Vagina (tissue), 2 donors: Measurements from ENCODE around the gene KRTAP15-1. TPM values are rescaled to one million over a fixed set of nuclear protein-coding genes. Genes with fewer than 3 reads are reported as not detected.

Experiments used
- DNase-seq, 2 donors: peaks; one replicate each; pipeline ENCODE4 v3.0.0-alpha.2; 2017; ENCODE audit errors: extremely low spot score in 2 of 2
- H3K27ac ChIP-seq: fragments of 200-600 bp; sonication (generic); one replicate; pipeline ENCODE4 v1.5.1; 2019
- H3K27me3 ChIP-seq: fragments of 200-600 bp; sonication (generic); one replicate; pipeline ENCODE4 v1.5.1; 2019
- H3K36me3 ChIP-seq, 2 donors: fragments of 200-600 bp; sonication (generic); one replicate each; pipeline ENCODE4 v1.5.1; 2017 to 2019
- H3K4me1 ChIP-seq: fragments of 200-600 bp; sonication (generic); one replicate; pipeline ENCODE4 v1.5.1; 2019
- H3K4me3 ChIP-seq, 2 donors: fragments of 200-600 bp; sonication (generic); 1 replicate in 1 of 2; 2 replicates in 1 of 2; pipeline ENCODE4 v1.5.1; 2016 to 2019
- H3K9me3 ChIP-seq: fragments of 200-600 bp; sonication (generic); one replicate; pipeline ENCODE4 v1.5.1; 2019
- POLR2A ChIP-seq, 2 donors: fragments of 450-650 bp; IDR thresholded peaks; one replicate each; pipeline ENCODE4 v1.6.1; 2017; ENCODE audit warnings: antibody characterized with exemption in 2 of 2, mild to moderate bottlenecking in 2 of 2, moderate library complexity in 2 of 2
- POLR2AphosphoS5 ChIP-seq, 2 donors: sonication (generic); formaldehyde crosslinking; IDR thresholded peaks; one replicate each; pipeline ENCODE4 v1.9.0; 2017; ENCODE audit warnings: antibody characterized with exemption in 2 of 2, mild to moderate bottlenecking in 2 of 2, low read depth in 1 of 2; ENCODE audit not compliant: insufficient read depth in 1 of 2
- intact Hi-C: fragments of 100-400 bp; cut with DNase I; formaldehyde crosslinking; loops from one replicate; pipeline ENCODE4 v1.15.1; 2023
- total RNA-seq: library from RNA; depleted of rRNA; stranded (reverse); fragments of >200 nt; gene quantifications from one replicate; pipeline ENCODE4 v1.2.3, GENCODE V29; 2016
- TF ChIP-seq, protein P1 (sequence below), 3 experiments: fragments of 450-650 bp in 2 of 3; fragments of 200-600 bp in 1 of 3; sonication (generic) in 1 of 3; IDR thresholded peaks; one replicate each; pipeline ENCODE4 v1.5.1; 2017 to 2019; ENCODE audit warnings: antibody characterized with exemption in 3 of 3, mild to moderate bottlenecking in 2 of 3, moderate library complexity in 2 of 3

The KRTAP15-1 gene
- total RNA-seq, 1 donor from 2014 or later, result not detected

DNA sequence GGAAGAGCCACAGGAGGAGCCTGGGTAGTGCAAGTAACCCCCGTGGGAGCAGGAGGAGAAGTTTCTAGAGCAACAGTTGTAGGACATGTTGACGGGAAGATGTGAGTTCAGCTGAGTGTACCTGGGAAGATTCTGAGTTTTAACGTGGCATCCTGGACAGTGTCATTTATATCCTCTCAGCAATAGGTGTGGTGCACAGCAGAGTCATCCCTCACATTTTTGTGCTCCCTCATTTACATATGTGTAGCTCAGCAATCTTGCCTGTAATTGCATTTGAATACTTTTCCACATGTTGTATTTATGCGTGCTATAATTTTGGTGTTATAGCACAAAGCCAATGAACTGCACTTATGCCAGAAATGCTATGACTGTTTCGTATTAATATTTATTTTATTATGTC lies 14.2 kb upstream of the KRTAP15-1 start, which contains the start of gene KRTAP13-3:
Gene KRTAP13-3, minus strand, starts transcription at position 101 of the 400 bp plus-strand sequence. Its CDS starts 14 bp downstream, at position 87.
- intact Hi-C loops, result no loop called here
- H3K36me3 ChIP-seq, result no peaks in the 10 kb centered on the region

DNA sequence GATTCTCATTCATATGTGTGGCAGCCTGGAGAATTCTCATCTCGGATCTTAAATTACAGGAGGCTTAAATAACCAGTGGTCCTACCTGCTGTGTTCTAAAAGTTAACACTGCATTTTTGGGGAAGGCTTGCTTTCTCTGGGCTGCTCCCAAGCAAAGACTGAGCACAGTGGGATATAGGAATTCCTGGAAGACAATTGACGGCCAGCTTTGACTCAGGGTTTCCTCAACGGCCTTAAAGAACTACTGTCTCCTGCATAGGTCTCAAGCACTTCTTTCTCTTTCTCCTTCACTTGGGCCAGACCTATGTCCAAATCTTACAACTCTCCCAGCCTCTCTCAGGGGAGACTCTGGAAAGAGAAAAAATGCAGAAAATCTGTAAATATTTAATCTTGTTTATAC lies 13.3 kb upstream of the KRTAP15-1 start:
- Histone ChIP-seq H3K27ac (no peak overlapping the region), H3K36me3 (no peaks in the 10 kb centered on the region), H3K27me3 (no peaks in the 10 kb centered on the region), H3K4me3 (no peak overlapping the region), H3K9me3 (no peaks in the 10 kb centered on the region), H3K4me1 (no peaks in the 10 kb centered on the region)
- DNase-seq, result no peak
- intact Hi-C loops, result no loop called here
- TF ChIP-seq, protein P1, sequence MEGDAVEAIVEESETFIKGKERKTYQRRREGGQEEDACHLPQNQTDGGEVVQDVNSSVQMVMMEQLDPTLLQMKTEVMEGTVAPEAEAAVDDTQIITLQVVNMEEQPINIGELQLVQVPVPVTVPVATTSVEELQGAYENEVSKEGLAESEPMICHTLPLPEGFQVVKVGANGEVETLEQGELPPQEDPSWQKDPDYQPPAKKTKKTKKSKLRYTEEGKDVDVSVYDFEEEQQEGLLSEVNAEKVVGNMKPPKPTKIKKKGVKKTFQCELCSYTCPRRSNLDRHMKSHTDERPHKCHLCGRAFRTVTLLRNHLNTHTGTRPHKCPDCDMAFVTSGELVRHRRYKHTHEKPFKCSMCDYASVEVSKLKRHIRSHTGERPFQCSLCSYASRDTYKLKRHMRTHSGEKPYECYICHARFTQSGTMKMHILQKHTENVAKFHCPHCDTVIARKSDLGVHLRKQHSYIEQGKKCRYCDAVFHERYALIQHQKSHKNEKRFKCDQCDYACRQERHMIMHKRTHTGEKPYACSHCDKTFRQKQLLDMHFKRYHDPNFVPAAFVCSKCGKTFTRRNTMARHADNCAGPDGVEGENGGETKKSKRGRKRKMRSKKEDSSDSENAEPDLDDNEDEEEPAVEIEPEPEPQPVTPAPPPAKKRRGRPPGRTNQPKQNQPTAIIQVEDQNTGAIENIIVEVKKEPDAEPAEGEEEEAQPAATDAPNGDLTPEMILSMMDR (IDR thresholded peaks at IDR 0.05), result no peak
- TF ChIP-seq POLR2AphosphoS5 (IDR thresholded peaks at IDR 0.05; ENCODE audit: insufficient read depth in 1 of 2, low read depth in 1 of 2), result no peak
- no peak for TF ChIP-seq POLR2A (IDR thresholded peaks at IDR 0.05)

More for the DNA sequence above, 14.2 kb upstream of the KRTAP15-1 start, which contains the start of gene KRTAP13-3:
- Histone ChIP-seq H3K27me3 (no peaks in the 10 kb centered on the region), H3K4me1 (no peaks in the 10 kb centered on the region), H3K27ac (no peak within 1 kb of the TSS), H3K4me3 (no peak within 1 kb of the TSS), H3K9me3 (no peaks in the 10 kb centered on the region)
- DNase-seq, result no peak
- TF ChIP-seq POLR2A (IDR thresholded peaks at IDR 0.05) (no peak), POLR2AphosphoS5 (IDR thresholded peaks at IDR 0.05; ENCODE audit: insufficient read depth in 1 of 2, low read depth in 1 of 2) (no peak)

DNA sequence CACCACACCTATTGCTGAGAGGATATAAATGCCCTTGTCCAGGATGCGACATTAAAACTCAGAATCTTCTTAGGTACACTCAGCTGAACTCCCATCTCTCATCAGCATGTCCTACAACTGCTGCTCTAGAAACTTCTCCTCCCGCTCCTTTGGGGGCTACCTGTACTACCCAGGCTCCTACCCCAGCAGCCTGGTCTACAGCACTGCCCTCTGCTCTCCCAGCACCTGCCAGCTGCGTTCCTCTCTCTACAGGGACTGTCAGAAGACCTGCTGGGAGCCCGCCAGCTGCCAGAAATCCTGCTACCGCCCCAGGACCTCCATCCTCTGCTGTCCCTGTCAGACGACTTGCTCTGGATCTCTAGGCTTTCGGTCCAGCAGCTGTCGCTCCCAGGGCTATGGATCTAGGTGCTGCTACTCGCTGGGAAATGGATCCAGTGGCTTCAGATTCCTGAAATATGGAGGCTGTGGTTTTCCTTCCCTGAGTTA lies 9.9 kb upstream of the KRTAP15-1 start, which contains the start of gene KRTAP13-4:
Gene KRTAP13-4, plus strand, starts transcription at position 51 of the 486 bp plus-strand sequence. Its CDS starts 56 bp downstream, at position 107.
- Histone ChIP-seq H3K27ac (no peak within 1 kb of the TSS), H3K36me3 (no peaks in the 10 kb centered on the region), H3K4me1 (no peaks in the 10 kb centered on the region), H3K27me3 (no peaks in the 10 kb centered on the region), H3K9me3 (no peaks in the 10 kb centered on the region), H3K4me3 (no peak within 1 kb of the TSS)
- no peak for DNase-seq
- intact Hi-C loops, result no loop called here
- TF ChIP-seq, protein P1 (IDR thresholded peaks at IDR 0.05), result no peak
- TF ChIP-seq POLR2AphosphoS5 (IDR thresholded peaks at IDR 0.05; ENCODE audit: insufficient read depth in 1 of 2, low read depth in 1 of 2) (no peak), POLR2A (IDR thresholded peaks at IDR 0.05) (no peak)

DNA sequence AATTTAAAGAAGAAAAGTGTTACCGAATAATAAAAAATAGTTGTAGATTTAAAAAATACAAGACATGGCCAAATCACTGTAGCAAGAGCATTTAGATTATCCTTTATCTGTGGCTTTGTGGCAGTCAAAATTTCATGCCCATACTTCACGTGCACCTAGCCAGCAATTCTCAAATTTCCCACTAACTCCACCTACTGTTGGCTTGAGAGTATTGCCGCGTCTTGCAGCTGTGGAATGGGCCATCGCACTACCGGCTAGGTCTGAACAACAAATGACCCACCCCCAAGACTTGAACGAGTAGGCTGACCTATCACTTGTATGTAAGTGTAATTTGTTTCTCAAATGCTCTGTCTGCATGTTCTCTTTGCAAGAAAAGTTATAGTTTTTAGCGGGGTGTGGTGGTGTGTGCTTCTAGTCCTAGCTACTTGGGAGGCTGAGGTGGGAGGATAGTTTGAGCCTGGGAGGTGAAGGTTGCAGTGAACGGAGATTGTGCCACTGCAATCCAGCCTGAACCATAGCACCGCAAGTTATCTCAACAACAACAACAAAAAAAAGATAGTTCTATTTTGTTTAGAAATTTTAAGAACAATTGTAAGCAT lies 5.9 kb upstream of the KRTAP15-1 start:
- H3K27me3 ChIP-seq, result no peaks in the 10 kb centered on the region
- H3K27ac ChIP-seq, result no peak overlapping the region
- H3K36me3 ChIP-seq, result no peaks in the 10 kb centered on the region
- H3K9me3 ChIP-seq, result no peaks in the 10 kb centered on the region
- intact Hi-C loops, result no loop called here
- TF ChIP-seq, protein P1 (IDR thresholded peaks at IDR 0.05), result peak in 2 of 3 experiments; percentile 23 to 33
- TF ChIP-seq POLR2AphosphoS5 (IDR thresholded peaks at IDR 0.05; ENCODE audit: insufficient read depth in 1 of 2, low read depth in 1 of 2), result no peak
- TF ChIP-seq POLR2A (IDR thresholded peaks at IDR 0.05), result no peak
- no peak for DNase-seq
- no peaks in the 10 kb centered on the region for H3K4me1 ChIP-seq
- H3K4me3 ChIP-seq, result no peak overlapping the region

DNA sequence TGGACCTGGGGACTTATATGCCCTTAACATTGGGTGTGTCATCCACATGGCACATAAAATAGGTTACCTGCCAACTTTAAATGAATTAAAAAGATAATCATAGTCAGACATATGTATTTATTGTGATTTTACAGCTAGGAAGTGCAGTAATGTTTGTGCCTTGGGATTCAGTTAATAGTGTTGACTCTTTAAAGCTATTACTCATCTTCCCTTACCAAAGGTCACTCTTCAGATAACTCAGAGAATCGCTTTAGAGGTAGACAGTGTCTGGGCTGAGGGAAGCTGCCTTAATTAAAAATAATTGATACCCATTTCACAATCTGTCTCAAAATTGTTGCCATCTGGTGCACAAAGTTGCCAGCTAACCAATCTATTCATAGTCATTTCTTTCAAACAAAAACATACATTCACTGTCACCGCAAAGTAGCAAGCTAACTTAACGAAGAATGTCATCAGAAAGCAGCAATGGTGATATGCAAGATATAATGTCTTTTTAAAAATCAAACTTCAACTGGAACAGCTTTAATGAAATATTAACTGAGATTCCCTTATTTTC lies 3.0 kb upstream of the KRTAP15-1 start:
- no peaks in the 10 kb centered on the region for H3K4me1 ChIP-seq
- TF ChIP-seq, protein P1 (IDR thresholded peaks at IDR 0.05), result no peak
- no peak for TF ChIP-seq POLR2AphosphoS5 (IDR thresholded peaks at IDR 0.05; ENCODE audit: insufficient read depth in 1 of 2, low read depth in 1 of 2)
- TF ChIP-seq POLR2A (IDR thresholded peaks at IDR 0.05), result no peak
- H3K4me3 ChIP-seq, result no peak overlapping the region
- H3K36me3 ChIP-seq, result no peaks in the 10 kb centered on the region
- intact Hi-C loops, result no loop called here
- no peaks in the 10 kb centered on the region for H3K9me3 ChIP-seq
- H3K27ac ChIP-seq, result no peak overlapping the region
- no peak for DNase-seq
- H3K27me3 ChIP-seq, result no peaks in the 10 kb centered on the region
